Kidney (tissue), 14 donors: Measurements from ENCODE around the gene PLK4. TPM values are rescaled to one million over a fixed set of nuclear protein-coding genes. Genes with fewer than 3 reads are reported as not detected.
"Not testable (repeated sequence)": the region's sequence is repeated elsewhere in the genome, so short reads cannot be mapped to it uniquely, and the experiment has no call there.

Source experiments
- DNase-seq, 5 donors: peaks; one replicate each; pipeline ENCODE4 v3.0.0-alpha.2; 2013 to 2020
- FAIRE-seq: peaks from 2 replicates; lab custom pipeline; 2012; peaks lifted over from hg19 to GRCh38; lab: Jason Lieb, UNC
- H3K27ac ChIP-seq, 2 donors: one replicate each; pipeline ENCODE4 v1.7.0; 2013; ENCODE audit warnings: low read depth in 2 of 2, low read length in 2 of 2, inconsistent platforms in 1 of 2
- H3K27me3 ChIP-seq: one replicate; pipeline ENCODE4 v1.7.1; 2013; ENCODE audit warnings: low read length, inconsistent platforms; ENCODE audit not compliant: control insufficient read depth, insufficient read depth
- H3K36me3 ChIP-seq, 3 donors: one replicate each; pipeline versions ENCODE4 v1.7.0 to v1.7.1; 2013; ENCODE audit warnings: low read length in 3 of 3, control low read depth in 1 of 3, inconsistent platforms in 1 of 3; ENCODE audit not compliant: insufficient read depth in 3 of 3, control insufficient read depth in 2 of 3
- H3K4me1 ChIP-seq, 3 donors: one replicate each; pipeline versions ENCODE4 v1.7.0 to v1.7.1; 2013; ENCODE audit warnings: low read length in 3 of 3, inconsistent platforms in 1 of 3, low read depth in 1 of 3; ENCODE audit not compliant: control insufficient read depth in 2 of 3, insufficient read depth in 2 of 3
- H3K4me3 ChIP-seq, 3 donors: one replicate each; pipeline versions ENCODE4 v1.7.0 to v1.8.1; 2013; ENCODE audit warnings: low read length in 3 of 3, control low read depth in 1 of 3, inconsistent platforms in 1 of 3
- H3K9ac ChIP-seq, 3 donors: one replicate each; pipeline versions ENCODE4 v1.7.0 to v1.7.1; 2013; ENCODE audit warnings: low read length in 3 of 3, control low read depth in 1 of 3, inconsistent platforms in 1 of 3
- H3K9me3 ChIP-seq, 3 donors: one replicate each; pipeline versions ENCODE4 v1.7.0 to v1.7.1; 2013; ENCODE audit warnings: low read length in 3 of 3, control low read depth in 1 of 3, inconsistent platforms in 1 of 3; ENCODE audit not compliant: control insufficient read depth in 2 of 3, insufficient read depth in 1 of 3
- CTCF ChIP-seq: IDR thresholded peaks from 3 replicates; pipeline ENCODE4 v1.5.1; 2012; ENCODE audit warnings: mild to moderate bottlenecking, moderate library complexity, borderline replicate concordance; ENCODE audit not compliant: insufficient read depth; ENCODE audit errors: extremely low read depth
- intact Hi-C: fragments of 100-400 bp; cut with DNase I; formaldehyde crosslinking; loops from one replicate; pipeline ENCODE4 v1.11.1; 2022
- polyA plus RNA-seq: library from polyadenylated mRNA; stranded (reverse); fragments of 350-450 nt; fragmentation: Illumina TruSeq; extraction: RNeasy Lipid Tissue Mini Kit (QIAGEN cat#74804); gene quantifications from one replicate; pipeline ENCODE4 v1.2.3, GENCODE V29; 2014; ENCODE audit warnings: low read depth, low replicate concordance; ENCODE audit not compliant: insufficient read depth
- total RNA-seq: library from RNA; stranded (reverse); fragmentation: NEBNext Ultra II Directional; extraction: Animal tissue kit (Norgen Biotek cat#: 25700); gene quantifications from one replicate; pipeline ENCODE4 v1.2.1, GENCODE V29; 2021
- donor health status: control.
- donor health status: control.
- donor health status: control.
- donor health status: control.
- donor health status: control.
- donor health status: DM: yes; HTN: yes; CAD: no.
- donor health status: Normal renal cell carcinoma (clear cell type).

The PLK4 gene
- total and polyA plus RNA-seq, 2 donors from 2014 or later, result 0.56 to 2.0 TPM

GRCh38 chr4:127922226-127922625 lies 41.5 kb downstream of the PLK4 start:
- intact Hi-C loops, result no loop called here
- no peak for DNase-seq
- Histone ChIP-seq H3K9ac (no peak overlapping the region), H3K36me3 (peaks cover 2 to 6% (median 5%) of the 10 kb centered on the region in 3 donors), H3K27me3 (no peaks in the 10 kb centered on the region), H3K4me1 (no peaks in the 10 kb centered on the region), H3K27ac (no peak overlapping the region), H3K9me3 (no peaks in the 10 kb centered on the region), H3K4me3 (no peak overlapping the region)
- no peak for TF ChIP-seq CTCF
- FAIRE-seq, result no peak

GRCh38 chr4:127925720-127926119 lies 45.0 kb downstream of the PLK4 start:
- H3K4me1 ChIP-seq, H3K9ac ChIP-seq, H3K4me3 ChIP-seq, H3K27me3 ChIP-seq, FAIRE-seq, DNase-seq, intact Hi-C loops, H3K9me3 ChIP-seq, H3K27ac ChIP-seq, H3K36me3 ChIP-seq: not testable (repeated sequence)

GRCh38 chr4:127930175-127930574 lies 49.5 kb downstream of the PLK4 start:
- Histone ChIP-seq H3K27ac (no peak overlapping the region), H3K9me3 (no peaks in the 10 kb centered on the region), H3K4me3 (no peak overlapping the region), H3K27me3 (no peaks in the 10 kb centered on the region), H3K4me1 (no peaks in the 10 kb centered on the region), H3K9ac (no peak overlapping the region), H3K36me3 (peaks cover 0 to 3% (median 0%) of the 10 kb centered on the region in 3 donors)
- TF ChIP-seq CTCF, result no peak
- FAIRE-seq, result peak; percentile 66
- intact Hi-C loops, result no loop called here
- no peak for DNase-seq

GRCh38 chr4:127931836-127932235 lies 51.1 kb downstream of the PLK4 start:
- H3K9me3 ChIP-seq, H3K4me1 ChIP-seq, H3K9ac ChIP-seq, H3K4me3 ChIP-seq, H3K27ac ChIP-seq, intact Hi-C loops, H3K36me3 ChIP-seq, FAIRE-seq, H3K27me3 ChIP-seq, DNase-seq: not testable (repeated sequence)

GRCh38 chr4:127936974-127937373 lies 56.3 kb downstream of the PLK4 start:
- intact Hi-C loops, result no loop called here
- Histone ChIP-seq H3K4me3 (no peak overlapping the region), H3K36me3 (peaks cover 1 to 3% (median 3%) of the 10 kb centered on the region in 3 donors), H3K27ac (no peak overlapping the region), H3K9ac (no peak overlapping the region), H3K4me1 (no peaks in the 10 kb centered on the region), H3K27me3 (no peaks in the 10 kb centered on the region), H3K9me3 (no peaks in the 10 kb centered on the region)
- FAIRE-seq, result no peak
- no peak for DNase-seq
- no peak for TF ChIP-seq CTCF
